HEK293T (cell line): ENCODE results near the gene TTC23L.

Source experiments
- ARNT ChIP-seq: fragments of 450-650 bp; IDR thresholded peaks from 2 replicates; pipeline ENCODE4 v1.6.1; 2017; ENCODE audit warnings: mild to moderate bottlenecking
- BHLHE40 ChIP-seq: fragments of 450-650 bp; IDR thresholded peaks from 2 replicates; pipeline ENCODE4 v1.6.1; 2016; ENCODE audit warnings: mild to moderate bottlenecking, moderate library complexity, borderline replicate concordance
- CTBP1 ChIP-seq: fragments of 450-650 bp; IDR thresholded peaks from 2 replicates; pipeline ENCODE4 v1.6.1; 2016; ENCODE audit warnings: borderline replicate concordance
- FOXM1 ChIP-seq: fragments of 450-650 bp; IDR thresholded peaks from 2 replicates; pipeline ENCODE4 v1.6.1; 2017; ENCODE audit warnings: mild to moderate bottlenecking, borderline replicate concordance
- HDGF ChIP-seq: fragments of 450-650 bp; IDR thresholded peaks from 2 replicates; pipeline ENCODE4 v1.6.1; 2017; ENCODE audit warnings: antibody characterized with exemption, borderline replicate concordance
- SP1 ChIP-seq: fragments of 450-650 bp; IDR thresholded peaks from 2 replicates; pipeline ENCODE4 v1.6.1; 2017
- SUZ12 ChIP-seq: fragments of 450-650 bp; IDR thresholded peaks from 2 replicates; pipeline ENCODE4 v1.6.1; 2016; ENCODE audit warnings: mild to moderate bottlenecking
- TARDBP ChIP-seq: fragments of 450-650 bp; IDR thresholded peaks from 2 replicates; pipeline ENCODE4 v1.6.1; 2016
- TF ChIP-seq, protein P1 (sequence below): fragments of 450-650 bp; IDR thresholded peaks from 2 replicates; pipeline ENCODE4 v1.6.1; 2016

DNA sequence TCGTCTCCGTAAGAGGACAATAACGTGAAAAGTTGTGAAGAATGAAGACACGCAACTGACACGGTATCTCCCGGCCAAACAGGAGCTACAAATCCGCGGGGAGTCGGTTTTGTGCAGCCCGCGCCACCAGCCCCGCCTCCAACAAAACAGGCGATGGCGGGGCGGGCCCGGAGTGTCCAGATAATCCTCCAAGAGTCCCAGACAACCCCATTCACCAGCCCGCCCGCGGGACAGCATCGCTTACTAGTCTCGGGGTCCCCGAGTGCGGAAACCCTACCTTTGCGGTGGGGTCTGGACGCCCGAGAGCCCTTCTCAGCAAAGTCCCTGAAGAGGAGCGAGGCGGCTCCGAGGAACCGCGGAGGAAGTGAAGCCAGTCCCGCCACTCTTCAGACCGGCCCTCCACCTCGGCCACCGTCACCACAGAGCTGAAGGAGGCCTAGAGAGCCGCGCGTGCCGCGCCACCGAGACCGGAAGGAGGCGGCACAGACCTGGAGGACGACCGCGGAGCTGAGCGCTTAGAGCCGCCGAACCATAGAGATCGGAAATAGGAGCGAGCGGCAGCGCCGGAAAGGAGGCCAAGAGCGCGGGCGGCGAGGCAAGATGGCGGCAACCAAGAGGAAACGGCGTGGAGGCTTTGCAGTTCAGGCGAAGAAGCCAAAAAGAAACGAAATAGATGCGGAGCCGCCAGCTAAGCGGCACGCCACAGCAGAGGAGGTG is 76.3 kb downstream of the TTC23L start, which contains the start of the genes BRIX1 and RAD1:
- TF ChIP-seq FOXM1 (0 out of 2 replicates have a peak, but pooled peaks have one; percentile 31), SUZ12 (no peak), BHLHE40 (no peak), SP1 (no peak), ARNT (no peak), CTBP1 (no peak), TARDBP (no peak), HDGF (no peak)
- TF ChIP-seq, protein P1, sequence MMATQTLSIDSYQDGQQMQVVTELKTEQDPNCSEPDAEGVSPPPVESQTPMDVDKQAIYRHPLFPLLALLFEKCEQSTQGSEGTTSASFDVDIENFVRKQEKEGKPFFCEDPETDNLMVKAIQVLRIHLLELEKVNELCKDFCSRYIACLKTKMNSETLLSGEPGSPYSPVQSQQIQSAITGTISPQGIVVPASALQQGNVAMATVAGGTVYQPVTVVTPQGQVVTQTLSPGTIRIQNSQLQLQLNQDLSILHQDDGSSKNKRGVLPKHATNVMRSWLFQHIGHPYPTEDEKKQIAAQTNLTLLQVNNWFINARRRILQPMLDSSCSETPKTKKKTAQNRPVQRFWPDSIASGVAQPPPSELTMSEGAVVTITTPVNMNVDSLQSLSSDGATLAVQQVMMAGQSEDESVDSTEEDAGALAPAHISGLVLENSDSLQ = no peak
